DND-41 (cell line): ENCODE measurements around the gene ETV1.

Source experiments
- ATAC-seq: fragments of 200-7000 bp; cut with Tn5 transposase; 3 replicates; pipeline ENCODE4 v1.9.1; 2021; ENCODE audit warnings: low read depth; ENCODE audit not compliant: insufficient read depth
- DNase-seq: peaks from one replicate; pipeline ENCODE4 v3.0.0-alpha.2; 2020
- H2AFZ ChIP-seq: 2 replicates; pipeline ENCODE4 v1.6.0; 2012; ENCODE audit warnings: low read depth, low read length
- H3K27ac ChIP-seq: 2 replicates; pipeline ENCODE4 v1.5.1; 2012; ENCODE audit warnings: low read length, inconsistent platforms
- H3K27me3 ChIP-seq: fragments of 200-600 bp; sonication (generic); 2 replicates; pipeline ENCODE4 v1.6.0; 2012; ENCODE audit warnings: low read length, mild to moderate bottlenecking, inconsistent platforms; ENCODE audit not compliant: insufficient read depth, poor library complexity
- H3K36me3 ChIP-seq: 2 replicates; pipeline ENCODE4 v1.5.1; 2012; ENCODE audit warnings: low read length, inconsistent platforms; ENCODE audit not compliant: insufficient read depth
- H3K4me1 ChIP-seq: 2 replicates; pipeline ENCODE4 v1.5.1; 2012; ENCODE audit warnings: mild to moderate bottlenecking, low read length; ENCODE audit not compliant: insufficient read depth
- H3K4me2 ChIP-seq: 2 replicates; pipeline ENCODE4 v1.6.0; 2012; ENCODE audit warnings: mild to moderate bottlenecking, moderate library complexity, low read length, inconsistent platforms; ENCODE audit not compliant: insufficient read depth
- H3K4me3 ChIP-seq, 2 experiments: fragments of 200-600 bp in 1 of 2; shearing (Covaris generic) in 1 of 2; 2 replicates each; pipeline ENCODE4 v1.5.1; 2012 to 2016; ENCODE audit warnings: inconsistent platforms in 2 of 2, low read length in 2 of 2, mild to moderate bottlenecking in 2 of 2, low read depth in 1 of 2, moderate library complexity in 1 of 2
- H3K79me2 ChIP-seq: 2 replicates; pipeline ENCODE4 v1.6.0; 2012; ENCODE audit warnings: low read length, inconsistent platforms; ENCODE audit not compliant: insufficient read depth
- H3K9ac ChIP-seq: 2 replicates; pipeline ENCODE4 v1.6.0; 2012; ENCODE audit warnings: low read depth, mild to moderate bottlenecking, inconsistent platforms, low read length, moderate library complexity
- H3K9me3 ChIP-seq: 2 replicates; pipeline ENCODE4 v1.5.1; 2012; ENCODE audit warnings: low read length, moderate library complexity, mild to moderate bottlenecking, inconsistent platforms; ENCODE audit not compliant: insufficient read depth, severe bottlenecking
- H4K20me1 ChIP-seq: 2 replicates; pipeline ENCODE4 v1.6.0; 2012; ENCODE audit warnings: low read length; ENCODE audit not compliant: insufficient read depth
- CTCF ChIP-seq: IDR thresholded peaks from 2 replicates; pipeline ENCODE4 v1.5.1; 2012; ENCODE audit warnings: borderline replicate concordance, low read length, moderate library complexity, mild to moderate bottlenecking; ENCODE audit not compliant: poor library complexity, severe bottlenecking; ENCODE audit errors: extremely low read depth
- EZH2 ChIP-seq: IDR thresholded peaks from 3 replicates; pipeline ENCODE4 v1.6.1; 2012; ENCODE audit warnings: borderline replicate concordance, low read depth, mild to moderate bottlenecking, moderate library complexity, low read length, inconsistent platforms; ENCODE audit not compliant: severe bottlenecking

The ETV1 gene

GRCh38 chr7:14023342-14023741 is 33.9 kb upstream of the ETV1 start:
- H3K9me3 ChIP-seq = no peaks in the 10 kb centered on the region
- H3K4me2 ChIP-seq = no peak overlapping the region
- TF ChIP-seq EZH2 (no peak), CTCF (no peak)
- H4K20me1 ChIP-seq = no peaks in the 10 kb centered on the region
- no peak for DNase-seq
- ATAC-seq = no peak
- no peak overlapping the region for H2AFZ ChIP-seq
- no peaks in the 10 kb centered on the region for H3K79me2 ChIP-seq
- no peaks in the 10 kb centered on the region for H3K27me3 ChIP-seq
- H3K9ac ChIP-seq = no peak overlapping the region
- H3K27ac ChIP-seq = no peak overlapping the region
- no peaks in the 10 kb centered on the region for H3K4me1 ChIP-seq
- H3K36me3 ChIP-seq = no peaks in the 10 kb centered on the region
- H3K4me3 ChIP-seq = no peak overlapping the region

GRCh38 chr7:14021069-14021468 is 31.6 kb upstream of the ETV1 start:
- Histone ChIP-seq H4K20me1 (no peaks in the 10 kb centered on the region), H3K9ac (no peak overlapping the region), H3K79me2 (no peaks in the 10 kb centered on the region), H3K4me2 (no peak overlapping the region), H3K36me3 (no peaks in the 10 kb centered on the region), H3K4me1 (no peaks in the 10 kb centered on the region), H3K27me3 (no peaks in the 10 kb centered on the region), H2AFZ (no peak overlapping the region), H3K27ac (no peak overlapping the region), H3K9me3 (no peaks in the 10 kb centered on the region), H3K4me3 (no peak overlapping the region)
- ATAC-seq (no peak), DNase-seq (no peak)
- TF ChIP-seq CTCF (no peak), EZH2 (no peak)

GRCh38 chr7:14020339-14020900 is 31.0 kb upstream of the ETV1 start:
- no peaks in the 10 kb centered on the region for H3K4me1 ChIP-seq
- DNase-seq (no peak), ATAC-seq (no peak)
- no peak for TF ChIP-seq EZH2
- TF ChIP-seq CTCF = no peak
- H4K20me1 ChIP-seq = no peaks in the 10 kb centered on the region
- H3K27me3 ChIP-seq = no peaks in the 10 kb centered on the region
- no peak overlapping the region for H3K4me2 ChIP-seq
- no peak overlapping the region for H3K27ac ChIP-seq
- no peaks in the 10 kb centered on the region for H3K9me3 ChIP-seq
- no peak overlapping the region for H3K9ac ChIP-seq
- H3K79me2 ChIP-seq = no peaks in the 10 kb centered on the region
- H2AFZ ChIP-seq = no peak overlapping the region
- no peak overlapping the region for H3K4me3 ChIP-seq
- no peaks in the 10 kb centered on the region for H3K36me3 ChIP-seq

- H3K27me3 ChIP-seq = no peaks in the 10 kb centered on the region
- no peak overlapping the region for H3K9ac ChIP-seq
- no peaks in the 10 kb centered on the region for H3K9me3 ChIP-seq
- H4K20me1 ChIP-seq = no peaks in the 10 kb centered on the region
- H3K36me3 ChIP-seq = no peaks in the 10 kb centered on the region
- H2AFZ ChIP-seq = no peak overlapping the region
- no peak overlapping the region for H3K4me3 ChIP-seq
- no peak overlapping the region for H3K4me2 ChIP-seq
- H3K79me2 ChIP-seq = no peaks in the 10 kb centered on the region
- TF ChIP-seq CTCF (no peak), EZH2 (no peak)
- no peaks in the 10 kb centered on the region for H3K4me1 ChIP-seq
- H3K27ac ChIP-seq = no peak overlapping the region
- no peak for DNase-seq
- no peak for ATAC-seq
These were observed 29.3 kb upstream of the ETV1 start for GRCh38 chr7:14018751-14019150.
